CD14-positive monocyte (primary cell): Measurements from ENCODE around the gene HPS4. TPM values are rescaled to one million over a fixed set of nuclear protein-coding genes. Genes with fewer than 3 reads are reported as not detected.
A peak's percentile ranks its signal among the peaks of the same experiment; 100 is the strongest.

Experiments used
- DNase-seq, 3 donors: peaks; one replicate each; pipeline ENCODE4 v3.0.0-alpha.2; 2011 to 2022
- H2AFZ ChIP-seq: 2 replicates; pipeline ENCODE4 v1.6.0; 2012; ENCODE audit warnings: mild to moderate bottlenecking, low read depth, low read length, inconsistent platforms; ENCODE audit not compliant: insufficient read depth, poor library complexity, severe bottlenecking
- H3K27ac ChIP-seq, 2 donors: 1 replicate in 1 of 2; 2 replicates in 1 of 2; pipeline ENCODE4 v1.5.1; 2012 to 2013; ENCODE audit warnings: low read length in 2 of 2, control low read depth in 1 of 2, inconsistent platforms in 1 of 2, low read depth in 1 of 2, mild to moderate bottlenecking in 1 of 2
- H3K27me3 ChIP-seq, 2 donors: one replicate each; pipeline versions ENCODE4 v1.6.0 to v1.6.1; 2011 to 2013; ENCODE audit warnings: low read length in 2 of 2; ENCODE audit not compliant: control insufficient read depth in 2 of 2, insufficient read depth in 2 of 2
- H3K36me3 ChIP-seq, 2 donors: replicated peaks in 1 of 2; 1 replicate in 1 of 2; 2 replicates in 1 of 2; pipeline versions ENCODE4 v1.5.1 to v1.6.1; 2012 to 2013; ENCODE audit warnings: low read length in 2 of 2, control low read depth in 1 of 2, inconsistent platforms in 1 of 2, mild to moderate bottlenecking in 1 of 2; ENCODE audit not compliant: insufficient read depth in 2 of 2, control insufficient read depth in 1 of 2
- H3K4me1 ChIP-seq, 2 donors: 1 replicate in 1 of 2; 2 replicates in 1 of 2; pipeline versions ENCODE4 v1.5.1 to v1.6.1; 2012 to 2013; ENCODE audit warnings: low read length in 2 of 2, control low read depth in 1 of 2, inconsistent platforms in 1 of 2, mild to moderate bottlenecking in 1 of 2, moderate library complexity in 1 of 2; ENCODE audit not compliant: insufficient read depth in 2 of 2, control insufficient read depth in 1 of 2
- H3K4me2 ChIP-seq: replicated peaks from 2 replicates; pipeline ENCODE3; 2012; ENCODE audit warnings: low read length, moderate library complexity, mild to moderate bottlenecking; ENCODE audit not compliant: poor library complexity, severe bottlenecking; ENCODE audit errors: extremely low read depth
- H3K4me3 ChIP-seq, 3 experiments: fragments of 200-600 bp in 1 of 3; sonication (generic) in 1 of 3; replicated peaks in 1 of 3; 1 replicate in 2 of 3; 2 replicates in 1 of 3; pipeline ENCODE4 v1.5.1; 2011 to 2013; ENCODE audit warnings: low read length in 3 of 3, mild to moderate bottlenecking in 3 of 3, control low read depth in 2 of 3, low read depth in 2 of 3, inconsistent platforms in 1 of 3, moderate library complexity in 1 of 3
- H3K79me2 ChIP-seq: 2 replicates; pipeline ENCODE4 v1.6.0; 2012; ENCODE audit warnings: mild to moderate bottlenecking, control low read depth, inconsistent platforms, low read length, moderate library complexity; ENCODE audit not compliant: insufficient read depth
- H3K9ac ChIP-seq: 2 replicates; pipeline ENCODE4 v1.6.0; 2017; ENCODE audit warnings: low read length, mild to moderate bottlenecking; ENCODE audit not compliant: insufficient read depth, poor library complexity, severe bottlenecking
- H3K9me3 ChIP-seq, 2 donors: replicated peaks in 1 of 2; 1 replicate in 1 of 2; 2 replicates in 1 of 2; pipeline versions ENCODE4 v1.5.1 to v1.6.1; 2012 to 2013; ENCODE audit warnings: low read length in 2 of 2, control low read depth in 1 of 2; ENCODE audit not compliant: control insufficient read depth in 1 of 2, insufficient read depth in 1 of 2
- H4K20me1 ChIP-seq: 2 replicates; pipeline ENCODE4 v1.6.0; 2012; ENCODE audit warnings: mild to moderate bottlenecking, low read length, control low read depth, moderate library complexity; ENCODE audit not compliant: insufficient read depth
- H3K27ac Mint-ChIP-seq, 7 donors: one replicate each; pipeline ENCODE4 v1.8.0; 2020; ENCODE audit warnings: mild to moderate bottlenecking in 7 of 7, mixed read lengths in 7 of 7, moderate library complexity in 6 of 7, inconsistent platforms in 2 of 7
- H3K27me3 Mint-ChIP-seq, 3 donors: one replicate each; pipeline ENCODE4 v1.8.0; 2021 to 2022; ENCODE audit warnings: low read depth in 3 of 3, mild to moderate bottlenecking in 3 of 3, mixed read lengths in 3 of 3, moderate library complexity in 3 of 3, inconsistent platforms in 1 of 3
- H3K36me3 Mint-ChIP-seq, 2 donors: one replicate each; pipeline ENCODE4 v1.8.0; 2020; ENCODE audit warnings: mixed read lengths in 2 of 2, inconsistent platforms in 1 of 2, mild to moderate bottlenecking in 1 of 2
- H3K4me1 Mint-ChIP-seq: one replicate; pipeline ENCODE4 v1.8.0; 2020; ENCODE audit warnings: mild to moderate bottlenecking, mixed read lengths
- H3K4me3 Mint-ChIP-seq, 2 donors: one replicate each; pipeline ENCODE4 v1.8.0; 2020; ENCODE audit warnings: mild to moderate bottlenecking in 2 of 2, mixed read lengths in 2 of 2, moderate library complexity in 1 of 2
- H3K9me3 Mint-ChIP-seq, 7 donors: one replicate each; pipeline ENCODE4 v1.8.0; 2020 to 2022; ENCODE audit warnings: mixed read lengths in 7 of 7, mild to moderate bottlenecking in 6 of 7, moderate library complexity in 6 of 7, inconsistent platforms in 2 of 7
- WGBS: methylation state at CpG from one replicate; pipeline ENCODE4 v1.1.5; 2013; ENCODE audit warnings: missing lambda C conversion rate; ENCODE audit not compliant: insufficient coverage; 5-methylcytosine and 5-hydroxymethylcytosine counted together
- intact Hi-C, 2 donors: fragments of 100-400 bp; cut with micrococcal nuclease; formaldehyde crosslinking; loops; one replicate each; pipeline versions ENCODE4 v1.15.0 to v1.15.1; 2023
- polyA plus RNA-seq, 3 donors: library from polyadenylated mRNA; depleted of rRNA in 1 of 3; unstranded in 2 of 3; stranded (reverse) in 1 of 3; fragments of 300-500 nt in 2 of 3; fragments of >200 nt in 1 of 3; fragmentation: Illumina TruSeq in 2 of 3; gene quantifications; 1 replicate in 2 of 3; 2 replicates in 1 of 3; pipeline ENCODE4 v1.2.3, GENCODE V29; 2012 to 2021
- TF ChIP-seq, protein P1 (sequence below): fragments of 200-600 bp; IDR thresholded peaks from one replicate; pipeline ENCODE4 v1.8.0; 2022; ENCODE audit warnings: antibody characterized with exemption, mild to moderate bottlenecking

The HPS4 gene
- polyA plus RNA-seq, 3 donors, result 5.7 to 21.6 (median 7.5) TPM

DNA sequence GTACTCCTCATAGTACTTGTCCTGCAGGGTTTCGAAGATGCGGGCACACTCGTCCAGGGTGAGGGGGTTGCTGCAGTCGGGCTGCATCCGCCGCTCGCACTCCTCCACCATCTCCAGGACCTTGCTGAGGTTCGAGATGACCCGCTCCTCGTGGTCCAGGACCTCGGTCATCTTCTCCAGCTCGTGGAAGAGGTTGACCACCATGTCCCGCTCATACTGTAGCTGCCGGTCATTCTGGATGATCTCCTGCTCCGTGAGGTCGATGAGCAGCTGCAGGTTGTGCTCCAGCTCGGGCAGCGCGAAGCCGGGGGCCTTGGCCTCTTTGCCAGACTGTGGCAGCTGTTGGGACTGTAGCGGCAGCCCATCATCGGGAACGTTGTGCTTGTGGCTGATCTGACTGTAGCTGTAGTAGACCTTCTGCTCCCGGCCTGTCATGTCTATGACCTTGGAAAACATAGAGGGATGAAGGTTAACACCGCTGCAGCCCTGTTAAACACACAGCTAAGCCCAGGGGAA lies 15.7 kb upstream of the HPS4 start:
- no peak overlapping the region for H3K9ac ChIP-seq
- Mint-ChIP-seq H3K27me3 (peaks cover 0 to 7% (median 0%) of the 10 kb centered on the region in 3 donors), H3K9me3 (no peaks in the 10 kb centered on the region), H3K4me1 (peaks cover 14% of the 10 kb centered on the region), H3K27ac (no peak overlapping the region), H3K36me3 (peaks cover 93 to 96% of the 10 kb centered on the region in 2 donors), H3K4me3 (no peak overlapping the region)
- no peak overlapping the region for H2AFZ ChIP-seq
- H3K9me3 ChIP-seq, result no peaks in the 10 kb centered on the region
- peaks cover 86 to 100% of the 10 kb centered on the region in 2 donors for H3K36me3 ChIP-seq
- 94% methylated on average over 24 of the region's 25 CpGs for WGBS
- TF ChIP-seq, protein P1, sequence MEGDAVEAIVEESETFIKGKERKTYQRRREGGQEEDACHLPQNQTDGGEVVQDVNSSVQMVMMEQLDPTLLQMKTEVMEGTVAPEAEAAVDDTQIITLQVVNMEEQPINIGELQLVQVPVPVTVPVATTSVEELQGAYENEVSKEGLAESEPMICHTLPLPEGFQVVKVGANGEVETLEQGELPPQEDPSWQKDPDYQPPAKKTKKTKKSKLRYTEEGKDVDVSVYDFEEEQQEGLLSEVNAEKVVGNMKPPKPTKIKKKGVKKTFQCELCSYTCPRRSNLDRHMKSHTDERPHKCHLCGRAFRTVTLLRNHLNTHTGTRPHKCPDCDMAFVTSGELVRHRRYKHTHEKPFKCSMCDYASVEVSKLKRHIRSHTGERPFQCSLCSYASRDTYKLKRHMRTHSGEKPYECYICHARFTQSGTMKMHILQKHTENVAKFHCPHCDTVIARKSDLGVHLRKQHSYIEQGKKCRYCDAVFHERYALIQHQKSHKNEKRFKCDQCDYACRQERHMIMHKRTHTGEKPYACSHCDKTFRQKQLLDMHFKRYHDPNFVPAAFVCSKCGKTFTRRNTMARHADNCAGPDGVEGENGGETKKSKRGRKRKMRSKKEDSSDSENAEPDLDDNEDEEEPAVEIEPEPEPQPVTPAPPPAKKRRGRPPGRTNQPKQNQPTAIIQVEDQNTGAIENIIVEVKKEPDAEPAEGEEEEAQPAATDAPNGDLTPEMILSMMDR, result no peak
- peaks cover 9 to 12% of the 10 kb centered on the region in 2 donors for H3K4me1 ChIP-seq
- H3K27me3 ChIP-seq, result no peaks in the 10 kb centered on the region
- peaks cover 13% of the 10 kb centered on the region for H4K20me1 ChIP-seq
- intact Hi-C loops, result no loop called here
- no peak overlapping the region for H3K4me3 ChIP-seq
- no peak for DNase-seq
- H3K27ac ChIP-seq, result no peak overlapping the region
- no peak overlapping the region for H3K4me2 ChIP-seq
- no peaks in the 10 kb centered on the region for H3K79me2 ChIP-seq

DNA sequence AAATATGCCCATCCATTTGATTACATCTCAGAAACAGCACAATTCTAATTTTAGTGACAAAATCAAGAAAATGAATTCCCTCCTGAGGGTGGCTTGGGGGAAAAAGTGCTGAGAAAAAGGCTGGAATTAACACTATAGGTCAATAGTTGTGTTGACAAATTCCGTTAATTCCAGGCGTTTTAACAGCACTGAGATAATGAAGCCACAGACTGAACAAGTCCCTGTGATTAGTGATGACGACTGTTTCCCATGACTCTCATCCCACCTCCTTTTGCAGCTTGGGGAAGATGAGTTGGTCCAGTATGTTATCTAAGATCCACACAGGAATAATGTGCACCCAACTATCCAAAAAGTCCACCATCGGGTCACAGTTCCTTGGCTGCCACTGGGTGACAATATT lies 12.9 kb upstream of the HPS4 start:
- Mint-ChIP-seq H3K27ac (peak overlapping the region in 1 of 7 donors; percentile 25), H3K4me1 (no peaks in the 10 kb centered on the region), H3K9me3 (no peaks in the 10 kb centered on the region), H3K27me3 (peaks cover 0 to 3% (median 0%) of the 10 kb centered on the region in 3 donors), H3K4me3 (no peak overlapping the region), H3K36me3 (peaks cover 91 to 95% of the 10 kb centered on the region in 2 donors)
- no peak for DNase-seq
- no peaks in the 10 kb centered on the region for H3K79me2 ChIP-seq
- TF ChIP-seq, protein P1, result no peak
- H3K9ac ChIP-seq, result no peak overlapping the region
- no peak overlapping the region for H3K4me3 ChIP-seq
- H3K27me3 ChIP-seq, result no peaks in the 10 kb centered on the region
- no CpG with 5 or more reads among the region's 4 CpGs for WGBS
- no peak overlapping the region for H3K4me2 ChIP-seq
- no peak overlapping the region for H2AFZ ChIP-seq
- peaks cover 10% of the 10 kb centered on the region for H4K20me1 ChIP-seq
- H3K4me1 ChIP-seq, result no peaks in the 10 kb centered on the region
- H3K9me3 ChIP-seq, result no peaks in the 10 kb centered on the region
- peaks cover 86 to 100% of the 10 kb centered on the region in 2 donors for H3K36me3 ChIP-seq
- intact Hi-C loops, result no loop called here
- no peak overlapping the region for H3K27ac ChIP-seq
